HepG2 (cell line): ENCODE measurements around the gene TTLL11.

Experiments
- ADNP ChIP-seq: sonication (generic); formaldehyde crosslinking; IDR thresholded peaks from 2 replicates; pipeline ENCODE4 v1.4.0; 2020; ENCODE audit warnings: missing genetic modification reagents
- ETV6 ChIP-seq: sonication (generic); formaldehyde crosslinking; conservative IDR thresholded peaks from 2 replicates; pipeline ENCODE4 v1.4.0; 2020; ENCODE audit warnings: missing genetic modification reagents
- JUND ChIP-seq: sonication (generic); formaldehyde crosslinking; IDR thresholded peaks from 2 replicates; pipeline ENCODE4 v1.8.0; 2022; ENCODE audit warnings: mild to moderate bottlenecking, missing genetic modification reagents
- NFYB ChIP-seq: sonication (generic); formaldehyde crosslinking; IDR thresholded peaks from 2 replicates; pipeline ENCODE4 v1.4.0; 2020; ENCODE audit warnings: missing genetic modification reagents
- POLR2A ChIP-seq, 2 experiments: IDR thresholded peaks; 2 replicates each; pipeline ENCODE4 v1.6.1; 2011; ENCODE audit warnings: low read depth in 2 of 2, low read length in 2 of 2, mild to moderate bottlenecking in 1 of 2, moderate library complexity in 1 of 2; ENCODE audit not compliant: insufficient read depth in 1 of 2
- SP1 ChIP-seq, 2 experiments: fragments of 450-650 bp in 1 of 2; sonication (generic) in 1 of 2; formaldehyde crosslinking in 1 of 2; IDR thresholded peaks; 2 replicates each; pipeline versions ENCODE4 v1.4.0 to v1.6.1; 2016 to 2020; ENCODE audit warnings: missing genetic modification reagents in 1 of 2
- ZSCAN29 ChIP-seq: sonication (generic); formaldehyde crosslinking; conservative IDR thresholded peaks from 2 replicates; pipeline ENCODE4 v1.4.0; 2020; ENCODE audit warnings: mild to moderate bottlenecking, missing genetic modification reagents
- TF ChIP-seq, protein P1 (sequence below): sonication (generic); formaldehyde crosslinking; IDR thresholded peaks from 2 replicates; pipeline ENCODE4 v1.5.0; 2020; ENCODE audit warnings: mild to moderate bottlenecking, missing genetic modification reagents, moderate library complexity
- TF ChIP-seq, protein P2 (sequence below): sonication (generic); formaldehyde crosslinking; IDR thresholded peaks from 2 replicates; pipeline ENCODE4 v1.4.0; 2020; ENCODE audit warnings: missing genetic modification reagents
- TF ChIP-seq, protein P3 (sequence below): IDR thresholded peaks from 2 replicates; pipeline ENCODE4 v1.6.1; 2016

DNA sequence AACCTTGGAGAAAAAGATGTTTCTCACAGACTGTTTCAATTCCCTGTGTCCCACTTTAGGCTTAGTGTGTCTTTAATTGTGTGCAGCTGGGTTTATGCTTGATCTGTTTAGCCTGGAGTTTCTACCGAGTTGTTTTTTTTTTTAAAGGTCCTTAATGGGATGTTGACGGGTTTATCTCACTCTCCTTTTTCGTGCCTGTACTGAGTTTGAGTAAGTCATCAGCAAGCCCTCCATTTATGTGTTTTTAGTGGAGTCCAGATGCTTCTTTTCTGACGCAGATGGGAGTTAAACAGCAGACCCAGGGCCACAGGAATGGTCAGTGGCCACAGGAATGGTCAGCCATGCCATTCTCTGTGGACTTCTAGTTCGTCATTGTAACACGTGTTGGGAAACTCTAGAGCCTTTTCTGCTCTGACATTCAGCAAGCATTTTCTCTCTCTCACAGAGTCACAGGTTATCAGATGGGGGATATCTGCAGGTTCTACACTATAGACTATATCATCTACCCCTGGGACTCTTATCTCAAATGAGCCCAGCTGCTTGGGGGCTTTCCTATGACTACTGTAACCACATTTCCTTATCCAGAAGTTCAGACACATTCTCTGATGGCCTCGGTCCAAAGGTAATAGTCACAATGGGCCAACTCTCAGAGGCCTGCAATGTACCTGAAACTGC, 190.5 kb downstream of the TTLL11 start:
- TF ChIP-seq JUND = no peak
- TF ChIP-seq SP1 (IDR thresholded peaks at IDR 0.05) = no peak
- no peak for TF ChIP-seq SP1 (CRISPR knock-in tag; IDR thresholded peaks at IDR 0.05)
- TF ChIP-seq, protein P1, sequence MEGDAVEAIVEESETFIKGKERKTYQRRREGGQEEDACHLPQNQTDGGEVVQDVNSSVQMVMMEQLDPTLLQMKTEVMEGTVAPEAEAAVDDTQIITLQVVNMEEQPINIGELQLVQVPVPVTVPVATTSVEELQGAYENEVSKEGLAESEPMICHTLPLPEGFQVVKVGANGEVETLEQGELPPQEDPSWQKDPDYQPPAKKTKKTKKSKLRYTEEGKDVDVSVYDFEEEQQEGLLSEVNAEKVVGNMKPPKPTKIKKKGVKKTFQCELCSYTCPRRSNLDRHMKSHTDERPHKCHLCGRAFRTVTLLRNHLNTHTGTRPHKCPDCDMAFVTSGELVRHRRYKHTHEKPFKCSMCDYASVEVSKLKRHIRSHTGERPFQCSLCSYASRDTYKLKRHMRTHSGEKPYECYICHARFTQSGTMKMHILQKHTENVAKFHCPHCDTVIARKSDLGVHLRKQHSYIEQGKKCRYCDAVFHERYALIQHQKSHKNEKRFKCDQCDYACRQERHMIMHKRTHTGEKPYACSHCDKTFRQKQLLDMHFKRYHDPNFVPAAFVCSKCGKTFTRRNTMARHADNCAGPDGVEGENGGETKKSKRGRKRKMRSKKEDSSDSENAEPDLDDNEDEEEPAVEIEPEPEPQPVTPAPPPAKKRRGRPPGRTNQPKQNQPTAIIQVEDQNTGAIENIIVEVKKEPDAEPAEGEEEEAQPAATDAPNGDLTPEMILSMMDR (CRISPR knock-in tag) = no peak
- no peak for TF ChIP-seq NFYB (CRISPR knock-in tag)
- no peak for TF ChIP-seq ADNP (CRISPR knock-in tag)
- TF ChIP-seq ZSCAN29 (CRISPR knock-in tag) = no peak
- TF ChIP-seq POLR2A (IDR thresholded peaks at IDR 0.05; ENCODE audit: insufficient read depth in 1 of 2, low read depth in 2 of 2, low read length in 2 of 2) = no peak
- TF ChIP-seq, protein P2, sequence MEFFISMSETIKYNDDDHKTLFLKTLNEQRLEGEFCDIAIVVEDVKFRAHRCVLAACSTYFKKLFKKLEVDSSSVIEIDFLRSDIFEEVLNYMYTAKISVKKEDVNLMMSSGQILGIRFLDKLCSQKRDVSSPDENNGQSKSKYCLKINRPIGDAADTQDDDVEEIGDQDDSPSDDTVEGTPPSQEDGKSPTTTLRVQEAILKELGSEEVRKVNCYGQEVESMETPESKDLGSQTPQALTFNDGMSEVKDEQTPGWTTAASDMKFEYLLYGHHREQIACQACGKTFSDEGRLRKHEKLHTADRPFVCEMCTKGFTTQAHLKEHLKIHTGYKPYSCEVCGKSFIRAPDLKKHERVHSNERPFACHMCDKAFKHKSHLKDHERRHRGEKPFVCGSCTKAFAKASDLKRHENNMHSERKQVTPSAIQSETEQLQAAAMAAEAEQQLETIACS = no peak
- TF ChIP-seq ETV6 (CRISPR knock-in tag) = no peak
- TF ChIP-seq, protein P3, sequence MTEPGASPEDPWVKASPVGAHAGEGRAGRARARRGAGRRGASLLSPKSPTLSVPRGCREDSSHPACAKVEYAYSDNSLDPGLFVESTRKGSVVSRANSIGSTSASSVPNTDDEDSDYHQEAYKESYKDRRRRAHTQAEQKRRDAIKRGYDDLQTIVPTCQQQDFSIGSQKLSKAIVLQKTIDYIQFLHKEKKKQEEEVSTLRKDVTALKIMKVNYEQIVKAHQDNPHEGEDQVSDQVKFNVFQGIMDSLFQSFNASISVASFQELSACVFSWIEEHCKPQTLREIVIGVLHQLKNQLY = no peak
